GM10248 (cell line): ENCODE results near the gene MYOM3.

ENCODE experiments used
- CTCF ChIA-PET: fragments of 300-600 bp; sonication (Branson Sonifier 250); formaldehyde crosslinking; extraction: SDS; loops from one replicate; lab custom pipeline; 2021; ENCODE audit warnings: antibody characterized with exemption; lab: Yijun Ruan, JAX
- POLR2A ChIA-PET: fragments of 350-650 bp; sonication (Branson Sonifier 250); formaldehyde crosslinking; extraction: SDS; loops from one replicate; lab custom pipeline; 2020; ENCODE audit warnings: antibody characterized with exemption; lab: Yijun Ruan, JAX
- DNase-seq: peaks from one replicate; pipeline ENCODE4 v3.0.0; 2012; ENCODE audit errors: extremely low spot score
- TF ChIP-seq, protein P1 (sequence below): IDR thresholded peaks from 2 replicates; pipeline ENCODE4 v1.5.1; 2012; ENCODE audit warnings: mild to moderate bottlenecking, low read depth; ENCODE audit errors: extremely low read depth, missing control alignments, control extremely low read depth

MYOM3 gene

DNA sequence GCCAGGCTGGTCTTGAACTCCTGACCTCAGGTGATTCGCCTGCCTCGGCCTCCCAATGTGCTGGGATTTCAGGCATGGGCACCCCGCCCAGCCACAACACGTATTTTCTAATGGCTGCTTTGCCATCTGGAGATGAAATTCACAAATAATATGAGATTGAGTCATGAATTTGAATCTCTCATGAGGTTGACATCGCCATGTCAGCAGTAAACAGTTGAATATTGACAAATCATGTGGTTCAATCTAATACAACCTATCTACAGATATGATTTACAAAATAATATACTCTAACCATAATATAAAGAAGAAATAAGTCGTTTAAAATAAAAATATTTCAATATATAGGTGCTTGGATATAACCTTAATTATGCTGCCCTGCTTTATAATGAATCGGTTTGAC is 42.1 kb downstream of the MYOM3 start:
- no peak for DNase-seq
- TF ChIP-seq, protein P1, sequence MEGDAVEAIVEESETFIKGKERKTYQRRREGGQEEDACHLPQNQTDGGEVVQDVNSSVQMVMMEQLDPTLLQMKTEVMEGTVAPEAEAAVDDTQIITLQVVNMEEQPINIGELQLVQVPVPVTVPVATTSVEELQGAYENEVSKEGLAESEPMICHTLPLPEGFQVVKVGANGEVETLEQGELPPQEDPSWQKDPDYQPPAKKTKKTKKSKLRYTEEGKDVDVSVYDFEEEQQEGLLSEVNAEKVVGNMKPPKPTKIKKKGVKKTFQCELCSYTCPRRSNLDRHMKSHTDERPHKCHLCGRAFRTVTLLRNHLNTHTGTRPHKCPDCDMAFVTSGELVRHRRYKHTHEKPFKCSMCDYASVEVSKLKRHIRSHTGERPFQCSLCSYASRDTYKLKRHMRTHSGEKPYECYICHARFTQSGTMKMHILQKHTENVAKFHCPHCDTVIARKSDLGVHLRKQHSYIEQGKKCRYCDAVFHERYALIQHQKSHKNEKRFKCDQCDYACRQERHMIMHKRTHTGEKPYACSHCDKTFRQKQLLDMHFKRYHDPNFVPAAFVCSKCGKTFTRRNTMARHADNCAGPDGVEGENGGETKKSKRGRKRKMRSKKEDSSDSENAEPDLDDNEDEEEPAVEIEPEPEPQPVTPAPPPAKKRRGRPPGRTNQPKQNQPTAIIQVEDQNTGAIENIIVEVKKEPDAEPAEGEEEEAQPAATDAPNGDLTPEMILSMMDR: no peak
- ChIA-PET POLR2A (no interaction called here), CTCF (interaction anchor here (0.7 to 2.5 kb wide), 6 partner anchors 9 to 80 kb away, joined by 3 to 9 read pairs (median 5); no protein-coding TSS in a partner anchor)

DNA sequence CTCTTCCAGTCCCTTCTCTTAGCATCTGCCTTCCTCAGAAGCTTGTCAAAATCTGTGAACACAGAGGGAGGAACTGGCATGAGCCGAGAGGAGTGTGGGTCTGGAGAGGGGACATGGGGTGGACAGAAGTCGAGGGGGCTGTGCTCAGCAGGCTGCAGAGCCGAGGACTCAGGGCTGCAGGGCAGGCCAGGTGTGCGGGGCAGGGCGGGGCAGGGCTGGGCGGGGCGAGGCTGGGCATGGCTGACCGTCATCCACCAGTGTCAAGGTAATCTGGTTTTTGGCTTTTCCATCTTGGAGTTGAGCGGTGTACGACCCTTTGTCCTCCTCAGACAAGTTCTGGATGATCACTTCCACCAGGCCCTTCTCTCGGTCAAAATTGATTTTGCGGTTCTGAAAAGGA is 44.0 kb downstream of the MYOM3 start:
- ChIA-PET CTCF (no interaction called here), POLR2A (no interaction called here)
- TF ChIP-seq, protein P1: no peak
- DNase-seq: no peak

- no peak for DNase-seq
- TF ChIP-seq, protein P1: no peak
- CTCF ChIA-PET: no interaction called here
- POLR2A ChIA-PET: no interaction called here
Measured at GRCh38 chr1:24065304-24065703, 46.6 kb downstream of the MYOM3 start.

GRCh38 chr1:24062221-24062620 is 49.7 kb downstream of the MYOM3 start:
- no peak for DNase-seq
- TF ChIP-seq, protein P1: no peak
- CTCF ChIA-PET: interaction anchor here (4.1 kb wide), 1 partner anchor 20 kb away, joined by 13 read pairs; no protein-coding TSS in a partner anchor
- POLR2A ChIA-PET: no interaction called here

- ChIA-PET POLR2A (no interaction called here), CTCF (interaction anchor here (0.9 to 4.1 kb wide), 8 partner anchors 9 to 330 kb away, joined by 3 to 13 read pairs (median 4); partner anchors contain the start of gene MYOM3)
- TF ChIP-seq, protein P1: no peak
- no peak for DNase-seq
Measured at GRCh38 chr1:24060482-24060881, 51.5 kb downstream of the MYOM3 start.

GRCh38 chr1:24058671-24059455 is 53.1 kb downstream of the MYOM3 start:
- ChIA-PET CTCF (interaction anchor here (1.4 to 4.1 kb wide), 3 partner anchors 11 to 24 kb away, joined by 5 to 13 read pairs (median 6); no protein-coding TSS in a partner anchor), POLR2A (no interaction called here)
- DNase-seq: no peak

More at GRCh38 chr1:24058671-24059455, 53.1 kb downstream of the MYOM3 start:
- TF ChIP-seq, protein P1: no peak
